H9 (cell line): Measurements from ENCODE around the gene PNPLA2. TPM values are rescaled to one million over a fixed set of nuclear protein-coding genes. Genes with fewer than 3 reads are reported as not detected.

Source experiments
- DNase-seq: peaks from one replicate; pipeline ENCODE4 v3.0.0-alpha.2; 2017
- H2AFZ ChIP-seq: one replicate; pipeline ENCODE4 v1.6.1; 2013; ENCODE audit warnings: mild to moderate bottlenecking, low read length, control low read depth, moderate library complexity
- H2AK5ac ChIP-seq: 2 replicates; pipeline ENCODE4 v1.6.1; 2013; ENCODE audit warnings: low read length, control low read depth, mixed read lengths; ENCODE audit not compliant: insufficient read length
- H2BK120ac ChIP-seq: one replicate; pipeline ENCODE4 v1.6.1; 2013; ENCODE audit warnings: low read depth, mild to moderate bottlenecking, low read length, control low read depth, inconsistent platforms; ENCODE audit not compliant: poor library complexity, severe bottlenecking
- H2BK12ac ChIP-seq: 2 replicates; pipeline ENCODE4 v1.6.1; 2013; ENCODE audit warnings: low read length, control low read depth, mixed read lengths, low read depth; ENCODE audit not compliant: insufficient read length
- H2BK15ac ChIP-seq: 2 replicates; pipeline ENCODE4 v1.6.1; 2013; ENCODE audit warnings: low read depth, low read length, control low read depth
- H2BK20ac ChIP-seq: one replicate; pipeline ENCODE4 v1.6.1; 2013; ENCODE audit warnings: low read depth, mild to moderate bottlenecking, low read length, control low read depth, inconsistent platforms; ENCODE audit not compliant: poor library complexity, severe bottlenecking
- H2BK5ac ChIP-seq: 2 replicates; pipeline ENCODE4 v1.6.1; 2013; ENCODE audit warnings: low read length, control low read depth, mixed read lengths; ENCODE audit not compliant: insufficient read length
- H3K14ac ChIP-seq: 2 replicates; pipeline ENCODE4 v1.6.1; 2013; ENCODE audit warnings: low read length, control low read depth; ENCODE audit not compliant: insufficient read depth
- H3K18ac ChIP-seq: 2 replicates; pipeline ENCODE4 v1.6.1; 2013; ENCODE audit warnings: low read depth, mild to moderate bottlenecking, mixed read lengths, low read length, control low read depth; ENCODE audit not compliant: insufficient read length
- H3K23ac ChIP-seq: 2 replicates; pipeline ENCODE4 v1.6.1; 2013; ENCODE audit warnings: low read length, control low read depth, mixed read lengths, low read depth; ENCODE audit not compliant: insufficient read length
- H3K23me2 ChIP-seq: 2 replicates; pipeline ENCODE4 v1.6.1; 2013; ENCODE audit warnings: low read depth, mild to moderate bottlenecking, mixed read lengths, low read length, control low read depth; ENCODE audit not compliant: insufficient read length, poor library complexity, severe bottlenecking
- H3K27ac ChIP-seq: 2 replicates; pipeline ENCODE4 v1.5.1; 2013; ENCODE audit warnings: low read length, control low read depth, mixed read lengths, low read depth; ENCODE audit not compliant: insufficient read length
- H3K27me3 ChIP-seq: 2 replicates; pipeline ENCODE4 v1.6.1; 2013; ENCODE audit warnings: low read length, control low read depth, inconsistent platforms; ENCODE audit not compliant: insufficient read depth
- H3K4ac ChIP-seq: 2 replicates; pipeline ENCODE4 v1.6.1; 2013; ENCODE audit warnings: low read depth, mild to moderate bottlenecking, control low read depth, inconsistent platforms, low read length, moderate library complexity
- H3K4me1 ChIP-seq: 2 replicates; pipeline ENCODE4 v1.6.1; 2013; ENCODE audit warnings: low read length, control low read depth, inconsistent platforms; ENCODE audit not compliant: insufficient read depth
- H3K4me2 ChIP-seq: 2 replicates; pipeline ENCODE4 v1.6.1; 2013; ENCODE audit warnings: low read length, control low read depth, mixed read lengths; ENCODE audit not compliant: insufficient read length, insufficient read depth
- H3K56ac ChIP-seq: 2 replicates; pipeline ENCODE4 v1.6.1; 2013; ENCODE audit warnings: low read depth, mild to moderate bottlenecking, mixed read lengths, low read length, control low read depth; ENCODE audit not compliant: insufficient read length
- H3K79me1 ChIP-seq: 2 replicates; pipeline ENCODE4 v1.6.1; 2013; ENCODE audit warnings: low read depth, mild to moderate bottlenecking, moderate library complexity, low read length, control low read depth, inconsistent platforms; ENCODE audit not compliant: insufficient read depth, poor library complexity, severe bottlenecking
- H3K79me2 ChIP-seq: 2 replicates; pipeline ENCODE4 v1.6.1; 2013; ENCODE audit warnings: low read length, control low read depth, inconsistent platforms; ENCODE audit not compliant: insufficient read depth
- H3K9ac ChIP-seq: 2 replicates; pipeline ENCODE4 v1.6.1; 2013; ENCODE audit warnings: low read length, control low read depth, mixed read lengths; ENCODE audit not compliant: insufficient read length; ENCODE audit errors: extremely low read depth
- H3K9me3 ChIP-seq: one replicate; pipeline ENCODE4 v1.6.1; 2013; ENCODE audit warnings: low read depth, low read length, inconsistent platforms; ENCODE audit not compliant: control insufficient read depth
- H3T11ph ChIP-seq: one replicate; pipeline ENCODE4 v1.6.1; 2013; ENCODE audit warnings: mild to moderate bottlenecking, low read length, control low read depth, inconsistent platforms
- H4K20me1 ChIP-seq: one replicate; pipeline ENCODE4 v1.6.1; 2013; ENCODE audit not compliant: control insufficient read depth, insufficient read length, insufficient read depth
- H4K5ac ChIP-seq: 2 replicates; pipeline ENCODE4 v1.6.1; 2013; ENCODE audit warnings: low read depth, mild to moderate bottlenecking, mixed read lengths, low read length, control low read depth; ENCODE audit not compliant: insufficient read length
- H4K8ac ChIP-seq: replicated peaks from 2 replicates; pipeline ENCODE4 v1.6.1; 2013; ENCODE audit warnings: low read length, control low read depth, mixed read lengths, low read depth; ENCODE audit not compliant: insufficient read length
- H4K91ac ChIP-seq: 2 replicates; pipeline ENCODE4 v1.6.1; 2013; ENCODE audit warnings: low read depth, mild to moderate bottlenecking, moderate library complexity, mixed read lengths, low read length, control low read depth; ENCODE audit not compliant: insufficient read length
- H3K27ac Mint-ChIP-seq, 3 experiments: 2 replicates in 2 of 3; 3 replicates in 1 of 3; pipeline ENCODE4 v1.8.0; 2020 to 2021; ENCODE audit warnings: mixed read lengths in 3 of 3, mild to moderate bottlenecking in 1 of 3, moderate library complexity in 1 of 3
- H3K27me3 Mint-ChIP-seq: 2 replicates; pipeline ENCODE4 v1.8.0; 2021; ENCODE audit warnings: low read depth, mild to moderate bottlenecking, moderate library complexity, mixed read lengths
- H3K36me3 Mint-ChIP-seq, 3 experiments: 2 replicates in 2 of 3; 3 replicates in 1 of 3; pipeline ENCODE4 v1.8.0; 2020 to 2021; ENCODE audit warnings: low read depth in 3 of 3, mixed read lengths in 3 of 3; ENCODE audit not compliant: insufficient read depth in 1 of 3
- H3K4me1 Mint-ChIP-seq, 2 experiments: 2 replicates each; pipeline ENCODE4 v1.8.0; 2020; ENCODE audit warnings: mixed read lengths in 2 of 2
- H3K4me3 Mint-ChIP-seq, 2 experiments: 2 replicates in 1 of 2; 3 replicates in 1 of 2; pipeline ENCODE4 v1.8.0; 2020 to 2021; ENCODE audit warnings: mild to moderate bottlenecking in 2 of 2, mixed read lengths in 2 of 2, moderate library complexity in 1 of 2
- H3K9me3 Mint-ChIP-seq, 2 experiments: 2 replicates in 1 of 2; 3 replicates in 1 of 2; pipeline ENCODE4 v1.8.0; 2020; ENCODE audit warnings: mild to moderate bottlenecking in 2 of 2, mixed read lengths in 2 of 2, moderate library complexity in 1 of 2
- CTCF ChIP-seq: fragments of 200-600 bp; sonication (generic); conservative IDR thresholded peaks from 3 replicates; pipeline ENCODE4 v1.8.0; 2021; ENCODE audit warnings: antibody characterized with exemption, mild to moderate bottlenecking
- WGBS: extraction: QIAGEN DNeasy Blood & Tissue Kit; methylation state at CpG from one replicate; pipeline ENCODE4 v1.1.7; 2013; ENCODE audit warnings: missing lambda C conversion rate, low lambda C conversion rate, mixed read lengths; ENCODE audit not compliant: insufficient read length; ENCODE audit errors: extremely low coverage; 5-methylcytosine and 5-hydroxymethylcytosine counted together
- total RNA-seq: library from RNA; stranded (reverse); gene quantifications from 2 replicates; pipeline ENCODE4 v1.2.1, GENCODE V29; 2021

The PNPLA2 gene
- total RNA-seq, 1 experiment from 2014 or later: 67.3 TPM

DNA sequence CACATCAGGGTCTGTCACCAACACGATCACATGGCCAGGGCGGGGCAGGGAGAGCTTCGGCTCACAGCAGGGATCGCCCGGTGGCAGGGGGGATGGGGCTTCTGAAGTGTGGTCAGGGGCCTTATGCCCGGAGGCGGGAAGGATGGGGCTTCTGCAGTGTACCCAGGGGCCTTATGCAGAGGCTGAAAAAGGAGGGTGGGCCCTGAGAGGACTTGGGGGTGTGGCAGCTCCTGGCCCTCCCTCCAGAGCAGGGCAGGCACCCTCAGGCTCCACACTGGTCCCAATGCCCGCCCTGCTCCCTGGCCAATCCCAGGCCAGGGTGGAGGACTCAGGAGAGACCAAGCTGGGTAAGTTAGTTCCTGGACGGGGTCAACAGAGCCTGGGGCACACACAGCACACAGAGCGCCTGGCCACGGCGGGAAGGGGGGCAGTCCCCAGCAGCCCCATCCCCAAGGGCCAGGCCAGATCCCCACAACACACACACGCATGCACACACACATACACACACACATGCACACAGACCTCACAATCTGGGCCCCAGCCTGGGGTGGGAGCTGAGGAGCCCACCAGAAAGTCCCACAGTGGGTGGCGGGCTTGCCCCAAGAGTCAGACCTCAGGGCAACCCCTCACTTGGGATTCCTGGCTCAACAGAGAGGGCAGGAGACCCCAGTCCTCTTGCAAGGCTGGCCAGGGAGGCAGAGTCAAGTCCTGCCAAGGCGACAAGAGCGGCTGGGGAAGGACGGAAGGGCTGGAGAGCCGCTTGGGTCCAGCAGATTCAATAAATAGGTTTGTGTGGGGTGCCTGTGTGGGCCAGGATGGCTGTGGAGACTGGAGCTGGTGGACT is 27.8 kb upstream of the PNPLA2 start:
- no peak overlapping the region for H3K27ac ChIP-seq
- peaks cover 3% of the 10 kb centered on the region; the same call in 1 of the 2 replicates for H3K27me3 Mint-ChIP-seq

More for the DNA sequence above, 27.8 kb upstream of the PNPLA2 start:
- H3K4ac ChIP-seq: no peak overlapping the region
- H3K9me3 ChIP-seq: no peaks in the 10 kb centered on the region
- H3K79me1 ChIP-seq: no peaks in the 10 kb centered on the region
- no CpG with 5 or more reads among the region's 18 CpGs for WGBS
- H3T11ph ChIP-seq: no peak overlapping the region
- Mint-ChIP-seq H3K36me3 (peaks cover 0 to 16% (median 3%) of the 10 kb centered on the region in 3 experiments; a peak in 2 of 7 replicates), H3K4me3 (peak overlapping the region in 1 of 2 experiments; percentile 66; a peak in 3 of 5 replicates), H3K27ac (0 out of 7 replicates have a peak overlapping the region, but pooled peaks of 1 of the 3 experiments have one; percentile 78), H3K9me3 (no peaks in the 10 kb centered on the region), H3K4me1 (peaks cover 7 to 31% of the 10 kb centered on the region in 2 experiments)
- no peak overlapping the region for H2AK5ac ChIP-seq
- no peak overlapping the region for H3K4me2 ChIP-seq
- peaks cover 4% of the 10 kb centered on the region for H3K23me2 ChIP-seq
- no peak overlapping the region for H2BK20ac ChIP-seq
- H3K9ac ChIP-seq: no peak overlapping the region
- H4K91ac ChIP-seq: no peak overlapping the region
- no peak overlapping the region for H2BK120ac ChIP-seq
- no peak overlapping the region for H2BK5ac ChIP-seq
- no peak overlapping the region for H4K5ac ChIP-seq
- no peak overlapping the region for H3K18ac ChIP-seq
- H3K27me3 ChIP-seq: no peaks in the 10 kb centered on the region
- DNase-seq: peak; percentile 89
- no peak overlapping the region for H3K23ac ChIP-seq
- no peak overlapping the region for H2AFZ ChIP-seq
- H2BK15ac ChIP-seq: no peak overlapping the region
- H2BK12ac ChIP-seq: no peak overlapping the region
- no peaks in the 10 kb centered on the region for H3K79me2 ChIP-seq
- no peaks in the 10 kb centered on the region; the same call in 1 of the 2 replicates for H3K4me1 ChIP-seq
- H3K14ac ChIP-seq: no peak overlapping the region; the same call in 1 of the 2 replicates
- H4K20me1 ChIP-seq: no peaks in the 10 kb centered on the region
- H3K56ac ChIP-seq: no peak overlapping the region
- no peak for TF ChIP-seq CTCF
- no peak overlapping the region for H4K8ac ChIP-seq
